Dedifferentiated amniotic fluid mesenchymal stem cell (primary cell): ENCODE measurements around the gene DDN.
A peak's percentile ranks its signal among the peaks of the same experiment; 100 is the strongest.

ENCODE experiments used
- DNase-seq: peaks from one replicate; pipeline ENCODE4 v3.0.0-alpha.2; 2016; ENCODE audit errors: extremely low spot score

DDN gene

DNA sequence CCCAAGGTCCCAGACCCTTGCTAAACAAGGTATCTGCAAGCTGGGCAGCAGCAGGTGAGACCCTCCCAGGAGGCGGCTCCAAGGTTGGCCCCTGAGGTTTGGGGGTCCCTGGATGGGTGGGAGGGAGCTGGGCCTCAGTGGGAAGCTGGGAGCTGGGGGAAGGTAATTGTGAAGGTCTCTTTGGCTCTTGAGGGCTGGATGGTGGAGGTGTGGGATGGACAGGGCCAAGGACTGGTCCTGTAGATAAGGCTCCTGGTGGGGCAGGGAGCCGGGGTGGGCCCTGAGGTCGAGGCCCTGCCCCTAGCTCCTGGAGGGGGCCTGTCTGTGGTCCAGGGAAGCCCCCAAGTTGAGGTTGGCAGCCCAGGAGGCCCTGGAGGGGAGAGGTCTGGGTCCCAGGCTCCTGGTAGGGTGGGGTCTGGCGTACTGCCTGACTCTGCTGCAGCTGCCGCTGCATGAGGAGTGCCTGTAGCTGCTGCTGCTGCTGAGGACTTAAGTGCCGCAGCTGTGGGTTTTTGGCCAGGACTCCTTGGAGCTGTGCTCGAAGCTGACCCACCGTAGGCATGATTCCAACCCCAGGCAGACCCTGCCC, 32.5 kb upstream of the DDN start:
- DNase-seq: no peak

DNA sequence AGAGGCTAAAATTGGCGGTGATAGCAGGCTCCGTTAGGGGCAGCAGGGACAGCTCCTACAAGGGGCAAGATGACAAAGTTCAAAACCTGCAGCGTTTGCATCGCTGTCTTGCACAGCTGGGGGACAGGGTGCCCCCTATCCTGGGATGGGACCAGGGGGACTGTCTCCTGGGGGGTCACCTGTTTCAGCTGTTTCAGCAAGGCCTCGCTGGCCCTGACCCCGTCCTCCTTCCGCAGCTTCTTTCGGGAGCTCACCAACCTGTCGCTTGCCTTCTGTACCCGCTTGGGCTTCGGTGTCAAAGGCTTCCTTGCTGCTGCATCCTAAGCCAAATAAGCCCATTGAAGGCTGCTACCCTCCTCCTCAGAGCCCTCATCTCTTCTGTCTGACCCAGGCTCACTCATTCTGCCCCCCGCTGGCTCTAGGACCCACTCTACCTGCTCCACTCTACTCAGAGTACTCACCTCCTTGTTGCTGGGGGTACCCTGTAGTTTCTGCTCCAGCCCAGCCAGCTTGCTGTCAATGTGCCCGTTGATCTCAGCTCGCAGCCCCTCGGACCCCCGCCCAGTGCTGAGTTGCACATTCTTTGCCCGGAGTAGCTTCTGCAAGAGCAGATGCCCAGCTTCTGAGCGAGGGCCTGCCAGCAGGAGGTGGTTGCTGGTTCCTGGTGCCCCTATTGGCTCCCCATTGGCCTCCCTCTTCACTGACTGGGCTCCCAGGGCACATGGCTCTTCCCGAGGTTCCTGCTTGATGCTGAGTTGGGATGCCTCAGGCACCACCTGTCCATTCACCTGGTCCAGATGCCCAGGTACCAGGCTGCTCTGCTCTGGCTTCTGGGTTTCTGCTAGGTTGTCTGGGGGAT, 31.8 kb upstream of the DDN start:
- DNase-seq: no peak

DNA sequence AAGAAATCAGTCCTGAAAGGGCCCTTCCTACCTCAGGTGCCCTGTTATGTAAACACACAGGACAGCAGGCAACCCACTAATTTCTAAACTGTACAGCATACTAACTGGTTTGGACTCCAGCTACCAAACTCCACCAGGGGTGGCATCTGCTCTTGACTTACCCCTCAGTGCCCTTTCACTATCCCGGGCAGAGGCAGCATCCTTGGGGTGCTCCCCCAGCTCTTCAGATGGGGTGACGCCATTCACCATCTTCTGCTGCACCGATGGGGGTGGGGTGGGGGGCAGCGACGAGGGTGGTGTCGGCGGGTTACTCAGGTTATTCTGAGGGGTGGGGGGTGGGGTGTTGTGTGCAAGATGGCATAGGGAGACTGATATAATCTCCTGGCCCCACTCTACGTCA, 30.9 kb upstream of the DDN start:
- DNase-seq: no peak

DNA sequence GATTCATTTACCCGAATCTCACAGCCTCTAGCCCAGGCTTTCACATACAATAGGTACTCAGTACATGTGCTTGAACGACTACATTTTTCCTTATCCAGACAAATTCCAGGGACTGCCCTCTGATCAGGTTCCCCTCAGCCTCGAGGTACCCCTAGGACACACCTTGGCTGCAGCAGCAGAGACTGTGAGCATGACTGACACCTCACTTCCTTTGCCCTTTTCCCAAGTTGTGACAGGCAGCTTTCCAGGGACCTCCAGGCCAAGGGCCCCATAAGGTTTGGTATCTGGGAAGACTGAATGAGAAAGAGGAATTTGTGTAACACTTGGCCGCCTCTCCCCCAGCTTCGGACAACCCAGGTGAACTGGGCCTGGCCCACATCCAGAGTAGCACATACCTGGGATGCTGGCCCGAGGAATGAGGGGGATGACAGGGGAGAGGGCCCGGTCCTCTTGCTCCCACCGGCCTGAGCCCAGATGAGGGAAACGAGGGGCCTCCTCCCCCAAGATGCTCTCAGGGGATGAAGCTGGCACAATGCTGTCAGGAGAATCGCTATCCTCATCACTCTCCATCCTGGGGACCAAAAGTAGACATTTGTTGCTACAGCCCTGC, 29.6 kb upstream of the DDN start:
- no peak for DNase-seq

DNA sequence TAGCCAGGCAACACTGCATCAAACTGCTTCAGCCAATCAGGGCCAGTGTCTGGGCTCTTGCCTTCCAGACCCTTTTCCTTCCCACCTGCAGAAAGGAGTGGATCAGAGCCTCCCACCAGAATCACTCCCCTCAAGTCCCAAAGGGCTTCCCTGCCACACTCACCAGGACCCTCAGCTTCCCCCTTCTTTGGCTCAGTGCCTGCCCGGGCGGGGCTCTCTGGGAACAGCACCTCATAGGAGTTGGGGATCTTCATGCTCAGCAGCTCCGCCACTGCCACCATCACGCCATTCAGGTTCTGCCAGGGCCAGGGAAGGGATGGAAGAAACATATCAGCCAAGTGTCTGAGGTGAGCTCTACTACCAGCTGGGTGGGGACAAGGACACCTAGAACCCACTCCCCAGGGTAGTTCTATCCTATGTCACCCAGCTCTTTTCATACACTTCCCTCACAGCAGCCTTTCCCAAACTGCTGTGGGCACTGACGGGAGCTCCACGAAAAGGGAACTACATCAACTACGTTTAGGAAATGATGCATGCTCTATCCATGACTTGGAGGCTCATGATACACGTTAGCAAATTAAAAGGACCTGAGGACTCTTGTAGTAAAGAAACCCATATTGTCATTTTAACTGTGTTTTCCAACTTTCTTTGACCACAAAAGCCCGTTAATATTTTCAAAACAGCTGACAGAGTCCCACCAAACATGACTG, 28.8 kb upstream of the DDN start:
- DNase-seq: no peak

DNA sequence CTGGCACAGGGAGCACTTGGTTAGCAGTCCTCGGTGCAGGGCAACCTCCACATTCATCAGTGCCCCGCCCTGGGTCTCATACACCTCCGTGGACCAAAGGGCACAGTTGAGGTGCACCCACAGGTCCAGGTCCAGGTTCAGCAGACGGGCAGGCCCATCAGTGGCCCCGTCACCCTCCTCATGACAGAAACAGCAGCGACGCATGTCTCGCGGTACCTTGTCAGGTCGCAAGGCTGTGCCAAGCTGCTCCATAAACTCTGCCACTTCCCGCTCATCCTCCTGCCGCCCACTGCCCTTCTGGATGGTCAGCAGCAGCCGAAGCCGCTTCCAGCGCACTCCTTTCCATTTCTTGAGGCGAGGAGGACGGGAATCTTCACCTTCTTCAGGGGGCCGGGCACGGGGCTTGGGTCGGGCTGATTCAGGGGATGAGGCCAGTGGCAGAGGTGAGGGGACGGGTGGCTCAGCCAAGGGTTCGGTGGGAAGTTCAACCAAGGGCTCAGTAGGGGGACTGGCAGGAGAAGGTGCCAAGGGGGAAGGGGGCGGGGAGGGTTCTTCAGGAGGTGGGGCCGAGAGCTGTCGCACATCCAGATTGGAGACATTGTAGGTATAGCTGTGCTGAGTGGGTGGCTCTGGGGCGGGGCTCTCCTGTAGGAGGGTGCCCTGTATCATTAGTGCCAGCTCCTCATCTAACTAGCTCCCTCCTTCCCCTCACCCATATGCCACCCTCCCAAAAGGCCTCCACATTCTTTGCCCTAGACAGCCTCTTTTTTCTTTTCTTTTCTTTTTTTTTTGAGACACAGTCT, 27.7 kb upstream of the DDN start:
- no peak for DNase-seq

DNA sequence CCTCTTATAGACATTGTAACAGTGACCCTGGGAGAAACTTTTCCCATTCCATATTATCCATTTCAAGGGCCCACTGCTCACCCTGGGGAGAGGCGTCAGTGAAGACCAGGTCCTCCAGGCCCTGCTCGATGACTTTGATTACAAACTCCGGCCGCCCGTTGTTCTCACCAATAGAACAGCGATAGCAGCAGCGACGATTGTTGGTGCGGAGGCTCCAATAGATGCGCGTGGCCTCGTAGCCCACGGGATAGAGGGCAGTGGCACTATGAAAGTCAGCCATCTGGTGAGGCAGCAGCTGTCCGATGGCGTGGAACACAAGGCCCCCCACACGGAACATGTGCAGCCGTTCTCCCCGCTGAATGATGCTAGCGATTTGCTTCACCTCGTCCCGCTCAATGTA, 26.9 kb upstream of the DDN start:
- no peak for DNase-seq

DNA sequence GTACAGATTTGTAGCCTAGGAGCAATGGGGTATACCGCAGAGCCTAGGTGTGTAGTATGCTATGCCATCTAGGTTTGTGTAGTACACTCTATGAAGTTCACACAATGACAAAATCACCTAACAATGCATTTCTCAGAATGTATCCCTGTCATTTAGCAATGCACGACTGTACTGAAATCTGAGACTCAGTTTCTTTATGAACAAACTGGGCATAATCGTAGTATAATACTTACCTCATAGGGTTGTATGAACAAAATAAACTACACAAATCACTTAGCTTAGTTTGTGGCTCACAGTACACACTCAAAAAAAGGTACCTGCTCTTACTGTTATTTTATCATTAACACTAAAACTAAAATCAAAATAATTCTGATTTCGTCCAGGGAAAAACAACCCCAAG, 26.3 kb upstream of the DDN start:
- DNase-seq: no peak

DNA sequence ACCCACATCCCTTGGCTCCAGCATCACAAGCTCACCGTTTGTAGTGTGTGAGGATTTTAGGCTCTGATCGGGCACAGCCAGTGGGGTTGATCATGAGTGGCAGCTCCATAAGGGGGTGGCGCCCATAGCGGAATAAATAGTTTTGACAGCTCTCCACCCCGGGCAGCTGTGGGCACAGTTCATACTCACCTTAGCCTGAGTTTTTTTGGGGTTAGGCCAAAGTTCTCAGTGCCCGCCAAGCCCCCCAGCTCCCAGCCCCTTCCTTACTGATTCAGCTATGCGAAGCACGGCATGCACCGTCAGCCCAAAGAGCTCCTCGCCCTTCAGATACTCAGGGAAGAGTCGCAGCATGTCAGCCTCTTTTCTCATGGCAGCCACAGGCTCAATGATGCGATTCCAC, 25.4 kb upstream of the DDN start:
- DNase-seq: no peak

DNA sequence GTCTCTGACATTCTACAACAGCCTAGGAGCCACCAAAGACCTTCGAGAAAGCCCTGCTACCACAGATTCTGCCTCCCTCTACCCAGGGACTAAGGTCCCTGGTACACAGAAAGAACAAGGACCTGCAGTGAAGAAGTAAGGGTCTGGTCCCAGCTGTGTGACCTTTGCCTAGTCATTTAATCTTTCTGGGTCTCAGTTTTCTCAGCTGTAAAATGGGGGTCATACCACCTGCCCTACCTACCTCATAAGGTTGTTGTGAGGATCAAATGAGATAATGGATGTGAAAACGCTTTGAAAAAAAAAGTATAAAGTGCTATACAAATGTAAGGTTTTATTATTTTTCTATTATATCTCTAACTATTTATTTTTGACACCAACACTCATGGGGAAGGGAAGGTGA, 24.6 kb upstream of the DDN start:
- no peak for DNase-seq

DNA sequence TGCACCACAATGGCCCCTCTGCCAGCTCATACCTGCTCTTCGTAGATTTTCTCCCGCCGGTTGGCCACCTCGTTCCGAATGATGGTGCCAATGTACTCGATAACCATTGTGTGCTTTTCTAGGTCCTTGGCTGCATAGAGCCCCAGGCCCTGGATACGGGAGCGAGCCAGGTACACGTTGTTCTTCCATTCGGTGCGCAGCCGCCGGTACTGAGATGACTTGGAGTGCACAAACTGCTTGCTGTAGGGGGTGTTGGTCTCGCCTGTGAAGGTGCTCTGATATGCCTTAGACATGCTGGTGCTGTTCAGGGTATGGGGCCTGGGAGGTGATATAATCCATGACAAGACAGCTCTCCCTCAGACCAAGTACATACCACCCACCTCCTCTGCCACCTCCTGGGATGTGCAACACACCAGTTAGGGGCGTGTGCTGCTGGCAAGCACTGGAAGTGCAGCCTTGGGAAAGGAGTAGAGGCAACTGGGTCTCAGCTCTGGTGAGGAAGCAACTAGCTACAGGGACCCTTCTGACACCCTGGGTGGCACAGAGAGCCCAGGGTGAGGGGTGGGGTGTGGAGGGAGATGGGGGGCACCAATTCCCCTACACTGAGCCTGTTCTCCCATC, 23.5 kb upstream of the DDN start:
- DNase-seq: no peak

DNA sequence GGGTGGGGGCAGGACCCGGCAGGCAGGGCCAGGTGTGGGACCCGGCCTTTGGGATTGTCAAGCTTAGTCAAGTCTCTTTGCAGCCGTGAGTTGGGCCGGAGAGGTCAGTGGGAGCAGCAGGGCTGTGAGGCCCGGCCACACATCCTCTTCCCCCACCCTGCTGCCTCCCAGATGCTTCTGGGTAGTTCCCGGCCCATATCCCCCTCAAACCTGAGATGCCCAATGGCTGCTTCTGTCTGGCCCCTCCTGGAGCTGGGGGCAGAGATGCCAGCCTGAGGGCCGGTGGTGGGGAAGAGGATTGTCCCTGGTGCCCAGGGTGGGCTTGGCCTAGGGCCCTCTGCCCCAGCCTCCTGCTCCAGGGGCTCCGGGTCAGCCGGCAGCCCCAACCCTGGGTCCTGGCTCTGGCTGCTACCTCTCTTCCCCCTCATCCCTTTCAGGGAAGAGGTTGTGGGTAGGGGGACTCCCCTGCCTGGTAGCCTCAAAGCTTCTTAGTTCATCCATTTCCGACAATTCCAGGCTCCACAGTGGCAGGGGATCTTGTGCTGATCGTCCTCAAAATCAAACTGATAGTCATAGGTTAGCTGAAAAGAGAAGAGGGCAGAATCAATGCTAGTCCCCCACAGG, 22.2 kb upstream of the DDN start:
- no peak for DNase-seq

DNA sequence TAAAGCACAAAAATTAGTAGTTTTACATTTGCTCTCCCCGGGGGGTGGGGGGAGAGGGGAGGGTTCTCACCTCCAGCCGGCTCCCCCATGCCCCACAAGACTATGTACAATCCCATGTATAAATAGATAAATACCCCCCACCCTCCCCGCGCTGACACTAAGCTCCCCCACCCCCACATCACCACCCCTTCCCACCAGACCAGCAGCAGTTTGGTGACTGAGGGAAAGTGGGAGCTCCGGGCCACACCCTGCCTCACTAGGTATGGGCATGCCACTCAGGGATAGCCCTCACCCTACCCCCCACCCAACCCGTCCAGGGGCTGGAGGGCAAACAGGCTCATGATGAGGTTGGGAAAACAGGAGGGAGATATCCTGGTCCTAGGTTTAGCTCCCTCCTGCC, 21.3 kb upstream of the DDN start:
- no peak for DNase-seq

DNA sequence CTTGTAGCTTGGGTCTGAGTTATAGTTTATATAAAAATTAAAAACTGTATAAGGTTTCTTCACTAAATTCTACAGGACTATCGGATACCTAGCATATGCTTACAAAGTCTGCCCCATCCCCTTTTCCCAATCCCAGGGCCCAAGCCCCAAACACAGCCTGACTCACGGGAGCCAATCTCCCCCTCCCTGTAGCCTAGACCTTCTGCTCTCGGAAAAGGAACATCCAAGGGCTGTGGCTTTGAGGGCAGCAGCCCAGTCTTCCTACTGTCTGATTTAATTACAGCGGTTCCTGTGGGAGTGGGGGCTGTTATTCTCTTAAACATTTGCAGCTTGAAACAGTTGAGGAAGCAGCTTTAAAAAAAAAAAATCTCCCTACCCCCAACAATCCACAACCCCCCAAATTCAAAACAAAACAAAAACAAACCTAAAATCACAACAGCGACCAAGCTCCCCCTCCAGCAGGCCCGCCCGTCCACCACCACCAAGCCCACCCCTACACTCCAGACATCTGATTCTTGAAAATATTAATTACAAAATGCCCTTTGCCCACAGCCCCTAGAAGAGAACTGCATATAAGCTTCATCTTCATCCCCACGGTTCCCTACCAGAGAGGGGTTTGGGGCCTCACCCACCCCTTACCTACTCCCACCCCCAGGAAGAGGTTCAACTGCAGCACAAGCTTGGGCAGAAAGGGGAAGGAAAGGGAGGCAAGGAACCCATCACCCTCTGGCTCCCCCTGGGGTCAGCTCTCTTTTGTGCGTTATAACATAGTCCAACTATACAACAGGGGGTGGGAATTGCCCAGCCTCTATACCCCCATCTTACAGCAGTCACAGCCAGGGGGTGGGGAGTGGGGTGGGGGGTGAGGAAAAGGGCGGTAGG, 20.5 kb upstream of the DDN start:
- peak; percentile 22 for DNase-seq

DNA sequence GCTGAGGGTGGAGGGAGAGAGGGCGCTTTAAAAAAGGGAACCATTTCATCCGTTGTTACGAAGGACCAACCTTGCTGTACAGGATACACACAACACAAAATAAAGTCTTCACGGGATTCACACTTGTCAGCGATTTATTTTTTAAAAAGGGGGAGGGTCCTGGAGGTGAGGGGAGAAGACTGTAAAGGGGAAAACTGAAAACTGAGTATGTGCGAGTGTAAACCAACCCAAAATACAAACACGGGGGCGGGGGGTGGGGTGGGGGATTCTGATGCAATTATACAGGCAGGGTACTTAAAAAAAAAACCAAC, 19.9 kb upstream of the DDN start:
- peak; percentile 16 for DNase-seq

DNA sequence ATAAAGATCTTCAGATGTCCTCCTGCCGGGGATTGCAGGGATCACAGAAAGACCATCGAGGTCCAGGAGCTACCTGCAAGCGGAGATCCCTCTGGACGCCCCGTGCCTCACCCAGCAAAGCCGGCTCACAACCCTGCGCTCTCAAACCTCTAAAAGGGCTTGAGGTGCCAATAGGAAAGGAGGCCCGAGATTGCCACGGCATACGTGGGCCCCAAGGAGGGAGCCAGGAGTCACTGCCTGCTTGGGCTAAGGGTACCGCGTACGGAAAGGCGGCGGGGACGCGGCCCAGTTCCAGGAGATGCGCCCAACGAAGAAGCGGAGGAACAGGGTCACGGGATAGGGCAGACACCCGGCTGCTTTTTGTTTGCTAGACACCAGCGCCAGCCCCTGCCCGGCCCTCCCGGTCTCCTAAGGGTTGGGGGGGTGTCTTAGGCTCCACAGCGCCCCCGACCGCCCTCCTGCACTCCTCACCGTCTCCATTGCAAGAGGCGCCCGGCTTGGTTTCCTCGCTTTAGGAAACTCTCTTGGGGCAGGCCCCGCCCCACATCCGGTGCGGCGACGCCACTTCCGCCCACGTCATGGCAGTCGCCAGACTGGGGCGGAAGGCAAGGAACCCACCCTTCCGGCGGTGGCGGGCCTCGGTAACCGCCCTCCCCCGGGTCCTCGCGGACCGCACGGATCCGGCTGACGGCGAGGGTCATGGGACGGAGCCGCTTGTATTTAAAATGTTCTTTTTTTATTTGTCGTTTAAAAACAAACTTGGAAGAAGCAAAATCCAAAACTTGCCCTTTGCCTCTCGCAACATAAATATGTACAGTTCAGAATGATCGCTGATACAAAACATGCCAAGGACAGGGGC, 19.3 kb upstream of the DDN start, which contains the start of gene PRKAG1:
PRKAG1 (minus strand) TSS at position 516 of the 859 bp plus-strand sequence; CDS start at position 480, 36 bp downstream.
- DNase-seq: peak; percentile 93

DNA sequence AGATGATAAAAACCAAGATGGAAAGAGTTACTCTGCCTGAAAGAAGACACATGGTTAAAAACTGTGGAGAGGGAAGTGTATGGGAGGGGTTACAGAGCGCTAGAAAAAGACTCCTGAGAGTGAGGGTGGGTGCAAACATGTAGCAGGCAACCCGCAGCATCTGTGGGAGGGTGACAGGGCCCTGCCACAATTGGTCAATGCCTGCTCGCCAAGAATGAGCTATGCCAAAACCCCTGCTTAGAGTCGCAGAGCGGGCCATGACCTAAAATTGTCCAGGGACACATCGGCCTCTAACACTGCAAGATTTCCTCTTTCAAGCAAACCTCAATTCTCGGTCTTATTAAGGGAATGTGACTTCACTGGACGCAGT, 18.7 kb upstream of the DDN start:
- DNase-seq: peak; percentile 26

DNA sequence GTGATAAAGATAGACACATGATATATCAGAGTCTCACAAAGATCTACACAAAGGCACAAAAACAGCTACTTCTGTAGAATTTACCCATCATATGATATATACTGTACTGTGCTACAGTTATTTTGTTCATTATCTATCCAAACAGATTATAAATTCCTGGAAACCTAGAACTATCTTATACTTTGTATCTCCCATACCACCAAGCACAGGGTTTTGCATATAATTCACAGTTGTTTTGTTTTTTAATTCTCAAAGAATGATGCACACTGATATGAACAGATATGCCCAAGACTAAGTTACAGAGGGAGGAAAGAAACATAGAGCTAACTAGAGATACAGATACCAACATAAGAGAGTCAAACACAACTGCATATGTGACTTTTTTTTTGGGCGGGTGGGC, 16.0 kb upstream of the DDN start:
- no peak for DNase-seq

DNA sequence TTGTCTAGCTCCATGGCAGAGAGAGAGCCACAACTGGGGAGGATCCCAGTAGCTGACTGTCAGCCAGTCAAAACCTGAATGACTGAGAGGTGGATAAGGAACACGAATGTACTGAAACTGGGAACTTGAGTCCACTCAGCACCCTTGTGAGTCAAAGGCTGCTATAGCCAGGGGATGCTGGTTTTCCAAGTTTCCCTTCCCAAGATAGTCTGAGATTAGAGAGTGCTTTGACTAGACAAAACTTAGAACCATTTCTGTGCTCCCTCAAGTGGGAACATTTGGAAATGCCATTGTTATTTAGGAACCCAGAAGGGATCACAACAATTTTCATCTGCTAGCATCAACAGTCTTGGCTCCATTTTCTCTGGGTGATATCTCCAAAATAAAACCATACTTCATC, 15.4 kb upstream of the DDN start:
- peak; percentile 21 for DNase-seq
